Peyer's patch (tissue), 4 donors: ENCODE results near the gene PIK3IP1. TPM values are rescaled to one million over a fixed set of nuclear protein-coding genes. Genes with fewer than 3 reads are reported as not detected.

Experiments
- DNase-seq, 3 donors: peaks; one replicate each; pipeline ENCODE4 v3.0.0-alpha.2; 2017 to 2019
- H3K27ac ChIP-seq, 4 donors: fragments of 200-600 bp; sonication (generic); one replicate each; pipeline ENCODE4 v1.5.1; 2016 to 2019
- H3K27me3 ChIP-seq, 2 donors: fragments of 200-600 bp; sonication (generic); one replicate each; pipeline ENCODE4 v1.5.1; 2019
- H3K36me3 ChIP-seq, 3 donors: fragments of 200-600 bp; sonication (generic); one replicate each; pipeline ENCODE4 v1.5.1; 2016 to 2019
- H3K4me1 ChIP-seq, 4 donors: fragments of 200-600 bp; sonication (generic); one replicate each; pipeline ENCODE4 v1.5.1; 2016 to 2019
- H3K4me3 ChIP-seq, 4 donors: fragments of 200-600 bp; sonication (generic); 1 replicate in 3 of 4; 2 replicates in 1 of 4; pipeline ENCODE4 v1.5.1; 2016 to 2019; ENCODE audit warnings: mild to moderate bottlenecking in 1 of 4
- H3K9me3 ChIP-seq, 4 donors: fragments of 200-600 bp; sonication (generic); one replicate each; pipeline ENCODE4 v1.5.1; 2016 to 2019; ENCODE audit warnings: mild to moderate bottlenecking in 1 of 4
- POLR2A ChIP-seq, 2 donors: fragments of 450-650 bp; IDR thresholded peaks; one replicate each; pipeline ENCODE4 v1.5.1; 2017; ENCODE audit warnings: antibody characterized with exemption in 2 of 2, mild to moderate bottlenecking in 2 of 2, moderate library complexity in 2 of 2
- total RNA-seq, 4 donors: library from RNA; depleted of rRNA; stranded (reverse); fragments of >200 nt; gene quantifications; one replicate each; pipeline ENCODE4 v1.1.0, GENCODE V29; 2016
- TF ChIP-seq, protein P1 (sequence below), 6 experiments: fragments of 450-650 bp in 4 of 6; fragments of 200-600 bp in 2 of 6; sonication (generic) in 1 of 6; IDR thresholded peaks; one replicate each; pipeline ENCODE4 v1.5.1; 2017 to 2019; ENCODE audit warnings: antibody characterized with exemption in 6 of 6, mild to moderate bottlenecking in 3 of 6, moderate library complexity in 1 of 6

PIK3IP1 gene
- total RNA-seq, 4 donors from 2014 or later = 23.7 to 60.2 (median 30.7) TPM

DNA sequence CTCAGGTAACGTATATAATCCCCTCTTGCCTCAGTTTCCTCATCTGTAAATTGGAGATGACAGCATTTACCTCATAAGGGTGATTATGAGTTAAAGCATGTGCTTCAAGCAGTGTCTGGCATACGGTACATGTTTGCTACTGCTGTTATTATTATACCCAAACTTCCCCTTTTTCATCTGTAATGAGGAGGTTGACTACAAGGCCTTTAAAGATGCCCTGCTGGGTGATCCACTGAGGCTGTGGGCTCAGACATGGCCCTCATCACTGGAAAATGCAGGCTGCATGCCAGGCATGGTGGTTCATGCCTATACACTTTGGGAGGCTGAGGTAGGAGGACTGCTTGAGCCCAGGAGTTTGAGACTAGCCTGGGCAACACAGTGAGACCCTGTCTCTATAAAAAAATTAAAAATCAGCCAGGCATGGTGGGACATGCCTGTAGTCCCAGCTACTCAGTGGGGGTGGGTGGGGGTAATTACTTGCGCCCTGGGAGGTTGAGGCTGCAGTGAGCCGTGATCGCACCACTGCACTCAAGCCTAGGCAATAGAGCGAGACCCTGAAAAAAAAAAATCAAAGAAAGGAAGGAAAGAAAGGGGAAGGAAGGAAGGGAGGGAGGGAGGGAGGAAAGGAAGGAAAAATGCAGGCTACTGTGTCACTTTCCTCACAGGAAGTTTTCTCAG is 4.3 kb downstream of the PIK3IP1 start:
- H3K36me3 ChIP-seq = peaks cover 0 to 58% (median 0%) of the 10 kb centered on the region in 3 donors
- H3K27me3 ChIP-seq = no peaks in the 10 kb centered on the region
- H3K4me3 ChIP-seq = peak overlapping the region in 3 of 4 donors; percentile 9 to 88 (median 69)
- H3K4me1 ChIP-seq = peaks cover 0 to 47% (median 31%) of the 10 kb centered on the region in 4 donors
- H3K27ac ChIP-seq = peak overlapping the region; percentile 93 to 100 (median 98)
- no peak for DNase-seq
- no peak for TF ChIP-seq POLR2A (IDR thresholded peaks at IDR 0.05)
- TF ChIP-seq, protein P1, sequence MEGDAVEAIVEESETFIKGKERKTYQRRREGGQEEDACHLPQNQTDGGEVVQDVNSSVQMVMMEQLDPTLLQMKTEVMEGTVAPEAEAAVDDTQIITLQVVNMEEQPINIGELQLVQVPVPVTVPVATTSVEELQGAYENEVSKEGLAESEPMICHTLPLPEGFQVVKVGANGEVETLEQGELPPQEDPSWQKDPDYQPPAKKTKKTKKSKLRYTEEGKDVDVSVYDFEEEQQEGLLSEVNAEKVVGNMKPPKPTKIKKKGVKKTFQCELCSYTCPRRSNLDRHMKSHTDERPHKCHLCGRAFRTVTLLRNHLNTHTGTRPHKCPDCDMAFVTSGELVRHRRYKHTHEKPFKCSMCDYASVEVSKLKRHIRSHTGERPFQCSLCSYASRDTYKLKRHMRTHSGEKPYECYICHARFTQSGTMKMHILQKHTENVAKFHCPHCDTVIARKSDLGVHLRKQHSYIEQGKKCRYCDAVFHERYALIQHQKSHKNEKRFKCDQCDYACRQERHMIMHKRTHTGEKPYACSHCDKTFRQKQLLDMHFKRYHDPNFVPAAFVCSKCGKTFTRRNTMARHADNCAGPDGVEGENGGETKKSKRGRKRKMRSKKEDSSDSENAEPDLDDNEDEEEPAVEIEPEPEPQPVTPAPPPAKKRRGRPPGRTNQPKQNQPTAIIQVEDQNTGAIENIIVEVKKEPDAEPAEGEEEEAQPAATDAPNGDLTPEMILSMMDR (IDR thresholded peaks at IDR 0.05) = no peak
- no peaks in the 10 kb centered on the region for H3K9me3 ChIP-seq

DNA sequence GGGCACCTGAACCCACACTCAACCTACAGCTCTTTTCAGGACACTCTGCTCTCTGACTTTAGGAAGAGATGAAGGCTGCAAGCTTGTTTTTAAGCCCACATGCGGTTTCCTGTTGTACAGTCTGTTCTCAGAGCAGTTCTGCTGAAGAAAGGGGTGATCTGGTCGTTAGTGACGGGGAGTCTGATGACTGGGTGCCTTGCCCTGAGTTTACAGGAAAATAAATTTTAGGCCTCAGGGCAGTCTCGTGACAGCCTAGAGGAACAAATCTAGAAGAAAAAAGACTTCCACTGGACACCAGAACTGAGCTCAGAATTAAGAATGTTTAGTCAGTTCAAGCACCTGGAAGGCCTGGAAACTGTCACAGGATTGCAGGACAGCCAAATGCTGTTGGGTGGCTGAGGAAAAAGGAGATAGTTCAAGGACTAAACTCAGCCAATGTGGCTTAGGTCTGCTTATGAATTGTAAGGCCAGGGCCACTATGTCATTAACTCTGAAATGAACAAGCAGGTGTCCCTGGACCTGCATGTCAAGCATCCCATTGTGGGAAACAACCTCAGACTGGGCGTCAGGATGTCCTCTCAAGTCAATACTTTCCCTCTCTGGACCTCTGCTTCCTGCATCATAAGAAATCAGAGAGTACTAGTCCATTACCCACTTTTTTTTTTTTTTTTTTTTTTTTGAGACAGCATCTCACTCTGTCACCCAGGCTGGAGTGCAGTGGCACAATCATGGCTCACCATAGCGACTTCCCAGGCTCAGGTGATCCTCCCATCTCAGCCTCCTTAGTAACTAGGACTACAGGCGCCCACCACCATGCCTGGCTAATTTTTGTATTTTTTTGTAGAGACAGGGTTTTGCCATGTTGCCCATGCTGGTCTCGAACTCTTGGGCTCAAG is 5.7 kb downstream of the PIK3IP1 start:
- Histone ChIP-seq H3K4me1 (peaks cover 0 to 47% (median 30%) of the 10 kb centered on the region in 4 donors), H3K36me3 (peaks cover 0 to 71% (median 0%) of the 10 kb centered on the region in 3 donors)
- peak in 1 of 2 donors; percentile 27 for TF ChIP-seq POLR2A (IDR thresholded peaks at IDR 0.05)
- TF ChIP-seq, protein P1 (IDR thresholded peaks at IDR 0.05) = no peak

DNA sequence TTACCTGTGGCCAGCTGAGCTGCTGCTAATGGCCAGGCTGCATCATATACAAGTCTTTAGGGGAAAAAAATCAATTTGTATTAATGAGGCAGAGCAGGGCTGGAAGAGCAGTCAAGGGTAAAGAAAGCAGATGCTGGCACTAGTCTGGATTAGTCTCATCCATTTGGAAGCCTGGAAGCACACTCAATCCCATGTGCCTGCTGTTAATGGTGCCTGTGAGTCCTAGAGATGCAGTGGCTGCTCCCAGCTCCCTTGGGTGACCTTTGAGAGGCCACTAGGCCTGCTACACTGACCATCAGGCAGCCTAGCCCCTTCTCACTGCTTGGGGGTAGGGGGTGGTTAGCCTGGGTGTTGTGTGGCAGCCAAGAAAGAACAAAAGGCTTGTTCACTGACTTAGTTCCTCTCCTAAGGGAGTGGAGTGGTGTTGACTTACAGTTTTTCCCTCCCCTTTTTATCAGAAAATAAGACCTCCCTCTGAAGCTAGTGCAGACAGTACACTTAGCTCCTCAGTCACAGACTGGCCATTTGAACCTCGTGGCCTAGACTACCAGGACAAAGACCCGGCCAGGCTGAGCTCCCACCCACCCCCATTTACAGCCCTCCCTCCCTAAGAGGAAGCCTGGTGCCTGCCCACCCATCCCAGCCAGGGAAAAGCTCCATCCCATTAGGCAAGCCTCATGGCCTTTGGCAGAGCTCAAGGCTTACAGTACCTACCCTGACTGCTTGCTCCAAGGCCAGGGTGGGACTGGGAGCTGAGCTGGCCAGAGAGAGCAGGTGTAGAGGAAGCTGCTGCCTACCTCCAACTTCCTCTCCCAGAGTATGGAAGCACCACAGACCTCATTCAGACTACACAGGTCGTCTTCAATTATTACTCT is 7.8 kb downstream of the PIK3IP1 start:
- no peak for DNase-seq

More for the DNA sequence above, 5.7 kb downstream of the PIK3IP1 start:
- Histone ChIP-seq H3K27me3 (no peaks in the 10 kb centered on the region), H3K4me3 (no peak overlapping the region), H3K27ac (peak overlapping the region; percentile 93 to 100 (median 98)), H3K9me3 (no peaks in the 10 kb centered on the region)
- peak in 2 of 3 donors; percentile 83 to 92 for DNase-seq

DNA sequence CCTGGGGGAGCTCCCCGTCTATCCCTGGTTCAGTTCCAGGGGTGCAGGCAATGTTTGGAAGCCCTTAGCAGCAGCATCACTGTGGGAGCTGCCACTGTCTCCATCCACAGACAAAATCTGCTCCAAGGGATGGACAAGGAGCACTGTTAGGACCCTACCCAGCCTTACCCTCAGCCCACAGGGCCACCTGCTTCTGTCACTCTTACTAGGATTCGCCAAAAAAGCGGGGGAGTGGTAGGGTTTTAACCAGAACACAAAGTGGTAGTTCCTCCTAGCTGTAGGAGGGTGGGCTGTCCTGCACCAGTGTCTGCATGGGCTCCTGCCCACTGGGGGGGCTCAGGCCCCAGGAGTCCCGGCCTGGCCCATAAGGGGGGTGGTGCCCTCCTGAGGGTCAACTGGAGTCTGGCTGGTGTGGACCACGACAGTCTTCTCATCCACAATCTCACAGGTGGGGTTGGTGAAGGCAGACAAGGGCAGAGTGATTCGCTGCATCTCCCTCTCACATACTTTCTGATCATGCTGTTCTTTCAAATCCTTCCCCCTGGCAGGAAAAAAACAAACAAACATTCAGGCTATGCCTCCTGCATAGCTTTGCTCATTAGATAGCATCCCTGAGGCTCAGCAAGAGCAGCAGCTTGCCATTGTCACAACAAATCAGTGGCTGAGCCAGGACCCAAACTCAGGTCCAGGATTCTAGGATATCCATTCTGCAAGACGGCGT is 9.4 kb downstream of the PIK3IP1 start:
- peaks cover 0 to 90% (median 0%) of the 10 kb centered on the region in 3 donors for H3K36me3 ChIP-seq
- H3K9me3 ChIP-seq = no peaks in the 10 kb centered on the region
- no peak for TF ChIP-seq POLR2A (IDR thresholded peaks at IDR 0.05)
- TF ChIP-seq, protein P1 (IDR thresholded peaks at IDR 0.05) = no peak
- DNase-seq = no peak
- H3K4me1 ChIP-seq = peaks cover 0 to 28% (median 20%) of the 10 kb centered on the region in 4 donors
- H3K4me3 ChIP-seq = no peak overlapping the region
- H3K27ac ChIP-seq = peak overlapping the region in 3 of 4 donors; percentile 7 to 100 (median 26)
- H3K27me3 ChIP-seq = no peaks in the 10 kb centered on the region

More for the DNA sequence above, 7.8 kb downstream of the PIK3IP1 start:
- Histone ChIP-seq H3K27me3 (no peaks in the 10 kb centered on the region), H3K4me3 (peak overlapping the region in 1 of 4 donors; percentile 12), H3K36me3 (peaks cover 0 to 91% (median 0%) of the 10 kb centered on the region in 3 donors), H3K27ac (peak overlapping the region; percentile 93 to 100 (median 98)), H3K9me3 (no peaks in the 10 kb centered on the region), H3K4me1 (peaks cover 0 to 44% (median 27%) of the 10 kb centered on the region in 4 donors)
- no peak for TF ChIP-seq POLR2A (IDR thresholded peaks at IDR 0.05)
- TF ChIP-seq, protein P1 (IDR thresholded peaks at IDR 0.05) = no peak
